ENCODE measurements around the gene ING3.

DNA sequence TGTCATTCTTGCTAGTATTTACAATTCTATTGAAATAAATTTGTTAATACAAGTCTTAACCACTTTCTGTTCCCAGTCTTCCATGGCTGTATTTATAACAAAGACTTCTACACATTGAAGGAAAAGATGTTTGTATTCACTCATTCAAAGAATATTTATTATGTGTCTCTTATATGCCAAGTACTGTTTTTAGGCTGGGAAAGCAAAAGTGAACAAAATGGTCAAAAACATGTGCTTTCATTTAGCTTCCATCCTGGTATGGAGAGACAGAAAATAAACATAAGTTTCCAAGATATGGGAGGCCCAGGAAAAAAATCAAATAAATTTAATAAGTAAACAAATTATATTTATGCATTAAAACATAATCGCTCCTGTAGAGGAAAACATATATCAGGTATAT lies 60.8 kb downstream of the ING3 start:
- TF ChIP-seq POLR2A (IDR thresholded peaks at IDR 0.05) = no peak
- no peak for TF ChIP-seq POLR2AphosphoS5 (IDR thresholded peaks at IDR 0.05)
